Activated naive CD4-positive, alpha-beta T cell treated with anti-CD3 and anti-CD28 coated beads, Interleukin-2, amount 50 U/mL, for 72 hours (primary cell): ENCODE measurements around the gene BBOX1. TPM values are rescaled to one million over a fixed set of nuclear protein-coding genes. Genes with fewer than 3 reads are reported as not detected.
"Not testable (repeated sequence)": the region's sequence is repeated elsewhere in the genome, so short reads cannot be mapped to it uniquely, and the experiment has no call there.

Experiments
- ATAC-seq, 2 donors: fragments of 150-1000 bp; cut with Tn5 transposase; 2 replicates each; pipeline ENCODE4 v1.10.0; 2021; ENCODE audit warnings: mild to moderate bottlenecking in 2 of 2, moderate library complexity in 2 of 2
- DNase-seq, 2 donors: peaks; one replicate each; pipeline ENCODE4 v3.0.0; 2021 to 2022; ENCODE audit warnings: low spot score in 2 of 2
- H3K27ac Mint-ChIP-seq, 2 donors: one replicate each; pipeline ENCODE4 v1.8.0; 2022; ENCODE audit warnings: mild to moderate bottlenecking in 2 of 2, mixed read lengths in 2 of 2
- H3K36me3 Mint-ChIP-seq, 2 donors: one replicate each; pipeline ENCODE4 v1.8.0; 2022; ENCODE audit warnings: mixed read lengths in 2 of 2
- H3K9me3 Mint-ChIP-seq, 2 donors: one replicate each; pipeline ENCODE4 v1.8.0; 2022; ENCODE audit warnings: mixed read lengths in 2 of 2
- total RNA-seq, 2 donors: library from RNA; stranded (reverse); gene quantifications; one replicate each; pipeline ENCODE4 v1.2.3, GENCODE V29; 2022

The BBOX1 gene, protein sequence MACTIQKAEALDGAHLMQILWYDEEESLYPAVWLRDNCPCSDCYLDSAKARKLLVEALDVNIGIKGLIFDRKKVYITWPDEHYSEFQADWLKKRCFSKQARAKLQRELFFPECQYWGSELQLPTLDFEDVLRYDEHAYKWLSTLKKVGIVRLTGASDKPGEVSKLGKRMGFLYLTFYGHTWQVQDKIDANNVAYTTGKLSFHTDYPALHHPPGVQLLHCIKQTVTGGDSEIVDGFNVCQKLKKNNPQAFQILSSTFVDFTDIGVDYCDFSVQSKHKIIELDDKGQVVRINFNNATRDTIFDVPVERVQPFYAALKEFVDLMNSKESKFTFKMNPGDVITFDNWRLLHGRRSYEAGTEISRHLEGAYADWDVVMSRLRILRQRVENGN
- total RNA-seq = not detected

GRCh38 chr11:27040302-27041115 lies at the start of gene BBOX1:
BBOX1 (plus strand) TSS chr11:27040815; CDS start chr11:27055431, 14,616 bp downstream.
- Mint-ChIP-seq H3K9me3 (peaks cover 19 to 34% of the 10 kb centered on the region in 2 donors), H3K36me3 (peaks cover 0 to 9% of the 10 kb centered on the region in 2 donors), H3K27ac (no peak within 1 kb of the TSS)
- DNase-seq (no peak), ATAC-seq (no peak)

DNA sequence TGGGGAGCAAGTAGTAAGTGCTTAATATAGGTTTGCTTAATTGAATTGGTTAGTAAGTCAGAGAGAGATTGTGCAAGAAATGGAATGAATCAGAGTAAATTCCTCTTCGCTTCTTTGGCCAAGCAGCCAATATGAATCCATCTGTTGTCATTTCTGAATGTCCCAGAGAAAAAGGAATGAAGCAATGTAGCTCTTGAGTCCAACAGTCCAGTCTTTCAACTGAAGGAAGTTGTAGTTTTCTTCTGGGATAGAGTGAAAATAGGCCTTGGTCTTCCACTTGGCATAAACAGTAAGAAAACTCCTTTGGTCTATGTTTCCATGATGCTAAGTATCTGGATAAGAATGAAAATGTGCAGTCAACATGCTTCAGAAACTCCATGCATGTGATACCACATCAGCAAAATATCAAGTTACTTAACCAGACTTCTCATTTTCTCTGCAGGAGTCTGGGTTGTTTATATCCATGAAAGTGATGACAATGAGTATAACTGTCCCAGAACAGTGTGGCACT lies 48.5 kb upstream of the BBOX1 start:
- no peak overlapping the region for H3K27ac Mint-ChIP-seq
- H3K36me3 Mint-ChIP-seq = no peaks in the 10 kb centered on the region
- H3K9me3 Mint-ChIP-seq = peaks cover 0 to 10% of the 10 kb centered on the region in 2 donors
- ATAC-seq (no peak), DNase-seq (no peak)

GRCh38 chr11:26993965-26994457 lies 46.6 kb upstream of the BBOX1 start, which contains the start of gene FIBIN:
FIBIN (plus strand) TSS chr11:26994112; CDS start chr11:26994527, 415 bp downstream.
- no peaks in the 10 kb centered on the region for H3K36me3 Mint-ChIP-seq
- no peak for ATAC-seq
- peaks cover 0 to 7% of the 10 kb centered on the region in 2 donors for H3K9me3 Mint-ChIP-seq
- H3K27ac Mint-ChIP-seq = no peak within 1 kb of the TSS
- no peak for DNase-seq

GRCh38 chr11:26994631-26995095 lies 46.0 kb upstream of the BBOX1 start:
- DNase-seq (no peak), ATAC-seq (no peak)
- no peaks in the 10 kb centered on the region for H3K36me3 Mint-ChIP-seq
- H3K9me3 Mint-ChIP-seq = peaks cover 0 to 4% of the 10 kb centered on the region in 2 donors
- no peak overlapping the region for H3K27ac Mint-ChIP-seq

DNA sequence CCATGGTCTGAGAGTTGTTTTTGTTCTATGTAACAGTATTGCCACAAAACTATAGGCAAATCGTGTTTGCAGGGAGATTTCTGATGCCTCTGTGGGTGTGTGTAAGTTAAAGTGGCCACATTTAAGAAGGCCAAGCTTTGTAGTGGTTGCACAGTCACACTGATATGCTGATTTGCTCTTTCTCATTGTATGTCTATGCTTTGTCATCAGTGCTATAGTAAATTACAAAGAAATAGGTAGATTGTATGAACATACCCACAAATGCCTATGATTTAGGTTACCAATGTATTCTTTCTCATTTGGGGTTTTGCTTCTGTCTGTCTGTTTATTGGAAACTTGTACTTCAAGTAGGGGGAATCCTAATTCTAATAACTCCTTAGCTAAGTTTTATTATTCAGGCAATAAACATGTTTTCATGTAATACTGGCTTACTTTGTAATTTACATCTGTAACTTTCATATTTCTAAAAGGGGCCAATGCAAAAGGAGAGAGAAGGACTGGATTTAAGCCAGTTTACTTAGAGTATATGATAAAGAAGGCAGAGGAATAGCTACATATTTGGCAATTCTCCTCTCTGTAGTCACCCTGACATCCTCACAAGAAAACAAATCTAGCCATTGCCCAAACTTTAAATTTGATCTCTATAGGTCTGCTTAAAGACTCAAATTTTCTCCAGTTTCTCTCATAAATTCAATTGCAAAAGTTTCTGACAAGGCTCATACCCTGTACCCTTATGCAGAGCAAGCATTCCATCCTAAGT lies 44.7 kb upstream of the BBOX1 start:
- Mint-ChIP-seq H3K36me3 (no peaks in the 10 kb centered on the region), H3K27ac (no peak overlapping the region), H3K9me3 (peaks cover 0 to 3% of the 10 kb centered on the region in 2 donors)
- no peak for ATAC-seq
- DNase-seq = no peak

DNA sequence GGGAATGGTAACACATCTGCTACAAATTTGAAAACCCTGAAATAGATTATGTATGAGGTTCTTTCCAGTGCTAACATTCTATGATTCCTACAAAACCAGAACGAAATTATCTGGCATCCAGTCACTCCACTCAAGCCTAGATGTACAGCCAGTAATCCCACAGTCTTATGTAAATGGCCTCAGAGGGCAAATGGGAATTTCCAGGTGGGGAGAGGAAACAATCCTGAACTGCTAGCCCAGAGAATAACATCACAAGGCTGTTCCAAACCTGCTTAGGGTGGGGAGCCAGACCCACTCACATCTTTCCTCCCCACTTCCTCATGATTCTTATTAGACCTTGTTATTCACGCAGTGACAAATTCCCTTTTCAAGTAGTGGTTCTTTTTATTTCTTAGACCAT lies 43.2 kb upstream of the BBOX1 start:
- no peak overlapping the region for H3K27ac Mint-ChIP-seq
- no peaks in the 10 kb centered on the region for H3K36me3 Mint-ChIP-seq
- ATAC-seq = no peak
- H3K9me3 Mint-ChIP-seq = peaks cover 0 to 5% of the 10 kb centered on the region in 2 donors
- no peak for DNase-seq

GRCh38 chr11:27001136-27001730 lies 39.4 kb upstream of the BBOX1 start:
- DNase-seq, H3K36me3 Mint-ChIP-seq, H3K9me3 Mint-ChIP-seq, H3K27ac Mint-ChIP-seq, ATAC-seq: not testable (repeated sequence)

GRCh38 chr11:27002431-27002830 lies 38.2 kb upstream of the BBOX1 start:
- no peak overlapping the region for H3K27ac Mint-ChIP-seq
- no peak for ATAC-seq
- H3K36me3 Mint-ChIP-seq = no peaks in the 10 kb centered on the region

DNA sequence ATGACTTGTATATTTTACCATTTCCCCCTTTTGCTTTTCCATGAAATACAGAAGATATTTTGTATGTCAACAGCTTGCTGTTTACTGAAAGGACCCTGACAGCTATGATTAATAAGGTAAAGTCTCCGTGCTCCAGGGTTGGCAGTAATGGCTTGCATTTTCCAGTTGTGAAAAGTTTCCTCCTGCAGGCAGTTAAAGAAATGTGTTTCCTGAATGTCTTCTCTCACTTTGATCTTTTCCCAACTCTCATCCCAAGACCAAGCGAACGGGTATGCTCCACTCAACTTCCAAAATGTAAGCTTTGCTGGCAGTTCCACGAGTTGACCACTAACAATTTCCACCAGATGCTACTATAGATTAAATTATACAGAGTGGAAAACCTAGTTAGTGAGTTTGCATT lies 37.8 kb upstream of the BBOX1 start:
- Mint-ChIP-seq H3K9me3 (peaks cover 0 to 3% of the 10 kb centered on the region in 2 donors), H3K27ac (no peak overlapping the region), H3K36me3 (no peaks in the 10 kb centered on the region)
- DNase-seq = no peak
- ATAC-seq = no peak

More at GRCh38 chr11:27002431-27002830, 38.2 kb upstream of the BBOX1 start:
- DNase-seq = no peak
- H3K9me3 Mint-ChIP-seq = peaks cover 0 to 3% of the 10 kb centered on the region in 2 donors

DNA sequence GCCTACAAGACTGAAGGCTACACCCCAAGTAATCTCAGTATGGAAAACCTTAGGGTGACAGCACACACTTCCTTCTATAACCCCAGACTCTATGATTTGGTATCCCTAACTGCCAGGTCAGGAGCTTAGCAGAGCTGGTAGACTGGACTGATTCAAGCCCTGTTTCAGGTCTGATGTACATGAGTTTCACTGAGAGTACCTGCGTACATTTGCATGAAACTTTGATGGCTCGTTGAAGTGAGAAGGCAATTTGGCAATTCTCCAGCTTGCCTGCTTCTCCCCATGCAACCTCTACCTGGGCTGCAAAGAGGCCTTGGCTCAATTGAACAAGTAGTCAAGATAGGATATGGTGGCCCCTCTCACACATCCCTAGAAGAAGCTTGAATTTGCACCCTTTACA lies 36.5 kb upstream of the BBOX1 start:
- H3K36me3 Mint-ChIP-seq = no peaks in the 10 kb centered on the region
- ATAC-seq = no peak
- no peak for DNase-seq
- peaks cover 0 to 3% of the 10 kb centered on the region in 2 donors for H3K9me3 Mint-ChIP-seq
- H3K27ac Mint-ChIP-seq = no peak overlapping the region

DNA sequence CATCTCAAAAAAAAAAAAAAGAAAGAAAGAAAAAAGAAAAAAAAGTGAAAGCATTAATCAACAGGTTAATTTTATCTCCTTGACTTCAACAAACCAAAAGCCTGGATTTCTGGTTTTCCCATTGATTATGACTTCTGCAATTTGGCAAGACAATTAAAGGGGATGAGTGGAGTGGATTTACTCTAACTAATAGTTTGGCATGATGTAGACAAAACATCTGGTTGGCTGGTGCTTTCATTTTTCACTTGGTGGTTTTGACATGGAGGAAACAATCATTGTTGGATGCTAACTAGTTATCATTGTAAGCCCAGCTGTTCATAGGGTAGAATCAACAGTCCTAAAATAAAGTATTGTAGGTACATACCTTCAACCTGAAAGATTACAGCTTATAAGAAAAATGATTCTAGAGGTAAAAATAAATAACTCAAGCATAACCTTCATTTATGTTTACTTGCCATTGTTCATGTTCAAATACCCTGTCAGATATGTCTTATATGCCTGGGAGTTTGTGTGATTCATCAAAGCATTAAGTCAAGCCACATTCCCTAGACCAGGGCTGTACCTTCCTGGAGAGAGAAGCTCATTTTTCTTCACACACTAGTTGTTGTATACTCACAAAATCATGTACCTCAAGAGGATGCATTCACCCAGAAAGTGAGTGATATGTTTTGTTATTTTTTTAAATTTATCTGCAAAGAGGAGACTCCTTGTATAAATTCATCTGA lies 31.6 kb upstream of the BBOX1 start:
- H3K27ac Mint-ChIP-seq = no peak overlapping the region
- ATAC-seq (no peak), DNase-seq (no peak)
- peaks cover 0 to 4% of the 10 kb centered on the region in 2 donors for H3K9me3 Mint-ChIP-seq
- no peaks in the 10 kb centered on the region for H3K36me3 Mint-ChIP-seq

DNA sequence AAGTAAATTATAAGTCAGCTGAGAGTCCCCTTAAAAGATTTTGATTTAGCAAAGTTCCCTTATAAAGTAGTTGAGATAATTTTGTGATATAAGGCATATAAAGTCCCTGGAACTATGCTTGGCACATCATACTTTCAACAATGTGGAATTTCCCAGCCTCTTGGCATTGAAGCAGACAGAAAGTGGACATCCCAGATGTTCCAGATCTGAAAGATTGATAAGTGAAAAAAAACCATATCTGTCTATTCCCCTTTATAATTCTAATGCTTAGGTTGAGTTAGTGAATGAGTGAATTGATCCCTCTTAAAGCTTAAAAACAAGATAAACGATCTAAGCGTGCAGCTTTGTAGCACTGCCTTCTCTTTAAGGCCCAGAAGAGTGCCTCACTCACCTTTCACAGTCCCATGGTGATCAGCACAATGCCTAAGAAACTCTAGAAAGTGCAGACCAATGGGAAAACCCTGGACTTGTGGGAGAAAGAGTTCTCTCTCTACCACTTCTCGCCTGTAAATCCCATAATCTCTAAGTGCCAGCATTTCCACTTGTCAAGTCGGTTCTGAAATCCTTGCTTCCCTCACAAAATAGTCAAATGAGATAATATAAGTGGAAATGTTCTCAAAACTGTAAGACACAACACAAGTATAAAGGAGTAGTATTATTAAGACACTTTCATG lies 28.9 kb upstream of the BBOX1 start:
- H3K27ac Mint-ChIP-seq = no peak overlapping the region
- DNase-seq = no peak
- peaks cover 0 to 4% of the 10 kb centered on the region in 2 donors for H3K9me3 Mint-ChIP-seq
- H3K36me3 Mint-ChIP-seq = no peaks in the 10 kb centered on the region
- ATAC-seq = no peak

- ATAC-seq (no peak), DNase-seq (no peak)
- H3K27ac Mint-ChIP-seq = no peak overlapping the region
- H3K36me3 Mint-ChIP-seq = no peaks in the 10 kb centered on the region
- H3K9me3 Mint-ChIP-seq = peaks cover 0 to 4% of the 10 kb centered on the region in 2 donors
These were observed 28.2 kb upstream of the BBOX1 start for GRCh38 chr11:27012234-27012921.

DNA sequence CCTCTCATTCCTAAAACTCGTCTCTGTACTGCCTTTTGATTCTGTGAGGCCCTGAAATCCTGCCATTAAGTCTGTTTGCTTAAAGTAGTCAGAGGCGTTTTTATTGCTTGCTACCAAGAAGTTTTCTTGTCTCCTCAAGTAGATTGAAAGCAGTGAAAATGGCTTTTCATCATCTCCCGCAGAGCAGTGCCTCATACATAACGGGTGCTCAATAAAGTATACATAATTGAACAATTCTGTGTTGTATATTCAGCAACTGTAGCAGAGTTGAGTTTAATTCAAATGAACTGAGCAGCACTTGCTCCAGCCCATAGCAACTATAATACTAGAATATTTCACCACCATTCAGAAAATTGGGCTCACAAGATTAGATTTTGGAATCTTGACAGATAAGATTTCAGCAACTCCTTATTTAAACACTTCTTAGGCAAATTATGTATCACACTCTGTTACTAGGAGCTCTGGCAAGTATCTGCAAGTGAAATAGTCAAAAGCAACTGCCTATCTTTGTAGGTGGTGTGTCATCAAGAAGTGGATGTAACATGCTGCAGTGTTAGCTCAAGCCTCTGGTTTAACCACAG lies 26.7 kb upstream of the BBOX1 start:
- no peak overlapping the region for H3K27ac Mint-ChIP-seq
- DNase-seq (no peak), ATAC-seq (no peak)
- H3K9me3 Mint-ChIP-seq = peaks cover 0 to 4% of the 10 kb centered on the region in 2 donors
- no peaks in the 10 kb centered on the region for H3K36me3 Mint-ChIP-seq
